ENCODE measurements around the gene IER5L.
"Not testable (repeated sequence)": the region's sequence is repeated elsewhere in the genome, so short reads cannot be mapped to it uniquely, and the experiment has no call there.

GRCh38 chr9:129189971-129190370 is 11.9 kb upstream of the IER5L start:
- TF ChIP-seq CTCF, POLR2A, EP300, POLR2AphosphoS5 (IDR thresholded peaks at IDR 0.05): not testable (repeated sequence)
